KMS-11 (cell line): ENCODE data around the gene FBXL17.

Source experiments
- H2AFZ ChIP-seq: fragments of 200-600 bp; sonication (generic); 2 replicates; pipeline ENCODE4 v1.6.1; 2016; ENCODE audit warnings: antibody characterized with exemption, mixed run types, low read depth
- H3K27ac ChIP-seq: fragments of 200-600 bp; sonication (generic); 2 replicates; pipeline ENCODE4 v1.6.1; 2016; ENCODE audit warnings: mild to moderate bottlenecking, mixed run types
- H3K27me3 ChIP-seq: fragments of 200-600 bp; sonication (generic); 2 replicates; pipeline ENCODE4 v1.6.1; 2017; ENCODE audit warnings: mild to moderate bottlenecking, low read depth, mixed run types, moderate library complexity; ENCODE audit not compliant: insufficient read depth
- H3K36me3 ChIP-seq: fragments of 200-600 bp; sonication (generic); 2 replicates; pipeline ENCODE4 v1.6.1; 2017; ENCODE audit warnings: mild to moderate bottlenecking, mixed run types; ENCODE audit not compliant: insufficient read depth
- H3K4me1 ChIP-seq: fragments of 200-600 bp; sonication (generic); 2 replicates; pipeline ENCODE4 v1.6.1; 2016; ENCODE audit warnings: mild to moderate bottlenecking, low read depth, mixed run types; ENCODE audit not compliant: poor library complexity, severe bottlenecking
- H3K4me2 ChIP-seq: fragments of 200-600 bp; sonication (generic); 2 replicates; pipeline ENCODE4 v1.7.0; 2016; ENCODE audit warnings: mild to moderate bottlenecking, mixed run types
- H3K4me3 ChIP-seq: fragments of 200-600 bp; sonication (generic); IDR thresholded peaks from 2 replicates; pipeline ENCODE4 v1.6.1; 2017; ENCODE audit warnings: low read depth, low read length, mixed read lengths; ENCODE audit not compliant: insufficient read depth
- H3K79me2 ChIP-seq: fragments of 200-600 bp; sonication (generic); 2 replicates; pipeline ENCODE4 v1.6.1; 2016; ENCODE audit warnings: low read depth, mixed run types; ENCODE audit not compliant: insufficient read depth
- H3K9ac ChIP-seq: fragments of 200-600 bp; sonication (generic); 2 replicates; pipeline ENCODE4 v1.6.1; 2016; ENCODE audit warnings: mild to moderate bottlenecking, mixed run types
- H4K20me1 ChIP-seq: fragments of 200-600 bp; sonication (generic); 2 replicates; pipeline ENCODE4 v1.6.1; 2016; ENCODE audit warnings: mild to moderate bottlenecking, mixed run types; ENCODE audit not compliant: insufficient read depth
- CTCF ChIP-seq: fragments of 200-600 bp; sonication (generic); conservative IDR thresholded peaks from 2 replicates; pipeline ENCODE4 v1.6.1; 2017; ENCODE audit warnings: low read depth, mild to moderate bottlenecking, antibody characterized with exemption, low read length, moderate library complexity, mixed read lengths

Gene FBXL17

DNA sequence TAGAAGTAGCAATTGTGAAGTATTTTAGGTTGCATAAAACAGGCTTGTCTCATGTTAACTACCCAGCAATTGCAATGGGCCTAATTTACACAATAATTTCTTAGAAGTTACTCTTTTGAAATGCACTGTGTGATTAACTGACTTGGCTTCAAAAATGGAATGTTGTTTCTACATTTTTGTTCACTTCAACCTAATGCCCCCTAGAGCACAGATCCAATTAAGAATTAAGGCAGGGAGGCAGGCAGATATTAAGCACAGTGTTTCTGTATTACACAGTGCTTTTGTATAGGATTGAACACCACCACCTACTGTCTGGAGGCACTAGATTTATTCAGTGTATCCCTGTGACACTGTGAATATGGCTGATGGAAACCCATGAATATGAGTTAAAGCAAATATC lies 302.1 kb downstream of the FBXL17 start:
- H3K27me3 ChIP-seq: no peaks in the 10 kb centered on the region
- no peaks in the 10 kb centered on the region for H3K36me3 ChIP-seq
- H3K4me1 ChIP-seq: no peaks in the 10 kb centered on the region
- no peak overlapping the region for H3K9ac ChIP-seq
- H4K20me1 ChIP-seq: no peaks in the 10 kb centered on the region
- no peak for TF ChIP-seq CTCF
- no peak overlapping the region for H3K27ac ChIP-seq
- H3K79me2 ChIP-seq: no peaks in the 10 kb centered on the region
- no peak overlapping the region for H2AFZ ChIP-seq
- H3K4me3 ChIP-seq: no peak overlapping the region
- H3K4me2 ChIP-seq: no peak overlapping the region

DNA sequence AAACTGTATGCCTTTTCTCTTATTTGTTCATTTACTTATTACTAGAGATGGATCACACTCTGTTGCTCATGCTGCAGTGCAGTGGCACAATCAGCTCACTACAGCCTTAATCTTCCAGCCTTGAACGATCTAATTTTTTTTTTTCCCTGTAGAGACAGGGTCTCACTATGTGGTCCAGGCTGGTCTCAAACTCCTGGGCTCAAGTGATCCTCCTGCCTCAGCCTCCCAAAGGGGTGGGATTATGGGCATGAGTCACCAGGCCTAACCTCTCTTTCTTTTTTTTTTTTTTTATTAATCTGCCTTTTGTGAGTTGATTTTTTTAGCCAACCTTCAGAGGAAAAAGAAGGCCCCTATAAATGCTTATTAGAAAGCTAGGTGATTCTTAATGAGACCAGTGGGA lies 303.0 kb downstream of the FBXL17 start:
- Histone ChIP-seq H3K4me2 (no peak overlapping the region), H3K36me3 (no peaks in the 10 kb centered on the region), H2AFZ (no peak overlapping the region), H3K27me3 (no peaks in the 10 kb centered on the region), H3K4me3 (no peak overlapping the region), H3K27ac (no peak overlapping the region), H3K9ac (no peak overlapping the region), H3K79me2 (no peaks in the 10 kb centered on the region), H3K4me1 (no peaks in the 10 kb centered on the region), H4K20me1 (no peaks in the 10 kb centered on the region)
- no peak for TF ChIP-seq CTCF

DNA sequence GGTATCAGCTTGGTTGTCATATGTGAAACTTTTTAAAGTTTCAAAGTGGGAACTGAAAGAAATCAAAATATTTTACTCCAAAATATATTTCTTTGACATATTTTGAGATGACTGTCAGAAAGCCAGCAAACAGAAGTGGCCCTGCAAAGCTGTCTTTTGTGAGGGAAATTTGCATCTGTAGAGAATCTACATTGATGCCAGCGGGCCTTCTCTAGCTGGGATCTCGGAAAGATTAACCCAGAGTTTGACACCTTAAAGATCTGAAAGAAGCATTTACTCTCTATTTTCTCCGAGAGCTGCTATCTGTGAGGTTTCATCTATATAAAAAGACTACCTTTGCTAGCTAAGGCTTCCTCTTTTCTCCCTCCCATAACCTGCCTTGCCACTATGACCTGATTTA lies 303.6 kb downstream of the FBXL17 start:
- Histone ChIP-seq H3K79me2 (no peaks in the 10 kb centered on the region), H3K27ac (no peak overlapping the region)

DNA sequence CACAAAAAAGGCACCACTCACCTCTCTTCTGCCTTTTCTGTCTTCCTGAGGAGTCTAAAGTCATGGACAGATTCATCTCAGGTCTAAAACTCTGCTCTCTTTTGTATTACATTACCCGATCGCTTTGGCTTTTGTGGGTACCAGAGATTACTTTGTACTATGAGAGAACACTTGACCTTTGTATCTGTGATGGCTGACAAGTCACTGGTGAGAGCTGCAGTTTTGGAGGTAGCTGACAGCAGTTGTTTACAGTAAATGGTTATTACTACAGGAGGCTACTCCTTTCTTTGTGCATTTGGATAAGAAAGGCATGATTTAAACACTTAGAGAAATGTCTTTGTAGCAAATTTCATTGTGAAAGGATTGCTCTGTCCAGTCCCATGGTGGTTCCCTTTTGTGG lies 307.3 kb downstream of the FBXL17 start:
- H3K27me3 ChIP-seq: no peaks in the 10 kb centered on the region
- no peaks in the 10 kb centered on the region for H3K4me1 ChIP-seq
- no peak overlapping the region for H3K4me3 ChIP-seq
- no peak overlapping the region for H2AFZ ChIP-seq
- no peak overlapping the region for H3K9ac ChIP-seq
- no peak overlapping the region for H3K4me2 ChIP-seq
- no peak overlapping the region for H3K27ac ChIP-seq
- H3K36me3 ChIP-seq: no peaks in the 10 kb centered on the region
- TF ChIP-seq CTCF: no peak
- no peaks in the 10 kb centered on the region for H4K20me1 ChIP-seq
- H3K79me2 ChIP-seq: no peaks in the 10 kb centered on the region

More for the DNA sequence above, 303.6 kb downstream of the FBXL17 start:
- H3K36me3 ChIP-seq: no peaks in the 10 kb centered on the region
- no peaks in the 10 kb centered on the region for H3K4me1 ChIP-seq
- H3K9ac ChIP-seq: no peak overlapping the region
- no peak overlapping the region for H3K4me3 ChIP-seq
- H2AFZ ChIP-seq: no peak overlapping the region
- no peaks in the 10 kb centered on the region for H4K20me1 ChIP-seq
- H3K27me3 ChIP-seq: no peaks in the 10 kb centered on the region
- H3K4me2 ChIP-seq: no peak overlapping the region
- no peak for TF ChIP-seq CTCF

- H3K4me2 ChIP-seq: no peak overlapping the region
- H3K27ac ChIP-seq: no peak overlapping the region
- no peak overlapping the region for H2AFZ ChIP-seq
- H3K9ac ChIP-seq: no peak overlapping the region
- no peaks in the 10 kb centered on the region for H4K20me1 ChIP-seq
- no peaks in the 10 kb centered on the region for H3K27me3 ChIP-seq
- H3K79me2 ChIP-seq: no peaks in the 10 kb centered on the region
- no peak overlapping the region for H3K4me3 ChIP-seq
- H3K4me1 ChIP-seq: no peaks in the 10 kb centered on the region
- no peaks in the 10 kb centered on the region for H3K36me3 ChIP-seq
- TF ChIP-seq CTCF: no peak
These were observed 317.6 kb downstream of the FBXL17 start for GRCh38 chr5:108064302-108064701.
